T-cell (primary cell): ENCODE measurements around the gene ADM5. TPM values are rescaled to one million over a fixed set of nuclear protein-coding genes. Genes with fewer than 3 reads are reported as not detected.
A peak's percentile ranks its signal among the peaks of the same experiment; 100 is the strongest.

Experiments used
- ATAC-seq, 4 experiments: fragments of 200-7000 bp in 3 of 4; fragments of 150-1000 bp in 1 of 4; cut with Tn5 transposase; replicated peaks in 1 of 4; 1 replicate in 3 of 4; 2 replicates in 1 of 4; pipeline ENCODE4 v1.10.0; 2021; ENCODE audit warnings: moderate library complexity in 3 of 4, mild to moderate bottlenecking in 2 of 4, moderate number of reproducible peaks in 1 of 4
- CTCF ChIA-PET, 2 donors: fragments of 300-600 bp; sonication (Branson Sonifier 250); formaldehyde crosslinking; loops; one replicate each; lab custom pipeline; 2022; ENCODE audit warnings: antibody characterized with exemption in 2 of 2; lab: Charles Lee
- POLR2A ChIA-PET, 2 donors: fragments of 300-600 bp; sonication (Branson Sonifier 250); formaldehyde crosslinking; loops; one replicate each; lab custom pipeline; 2022; ENCODE audit warnings: antibody characterized with exemption in 2 of 2; lab: Charles Lee
- DNase-seq, 35 experiments: peaks; one replicate each; pipeline versions ENCODE4 v3.0.0 to v3.0.0-alpha.2; 2013 to 2023
- H3K27ac ChIP-seq: one replicate; pipeline ENCODE4 v1.5.1; 2013; ENCODE audit warnings: low read length
- H3K27me3 ChIP-seq, 2 experiments: replicated peaks in 1 of 2; 1 replicate in 1 of 2; 2 replicates in 1 of 2; pipeline versions ENCODE4 v1.6.1 to v1.7.0; 2013; ENCODE audit warnings: low read length in 1 of 2, mixed read lengths in 1 of 2; ENCODE audit not compliant: control insufficient read depth in 2 of 2, insufficient read depth in 2 of 2; ENCODE audit errors: extremely low read depth in 1 of 2
- H3K36me3 ChIP-seq, 2 donors: 1 replicate in 1 of 2; 2 replicates in 1 of 2; pipeline versions ENCODE4 v1.6.1 to v1.7.0; 2013; ENCODE audit warnings: low read length in 1 of 2; ENCODE audit not compliant: control insufficient read depth in 2 of 2, insufficient read depth in 1 of 2; ENCODE audit errors: extremely low read depth in 1 of 2
- H3K4me1 ChIP-seq, 2 experiments: 1 replicate in 1 of 2; 2 replicates in 1 of 2; pipeline versions ENCODE4 v1.6.1 to v1.7.0; 2013; ENCODE audit warnings: low read length in 2 of 2, mixed read lengths in 1 of 2; ENCODE audit not compliant: insufficient read depth in 2 of 2, control insufficient read depth in 1 of 2; ENCODE audit errors: extremely low read depth in 1 of 2
- H3K4me3 ChIP-seq, 2 donors: 1 replicate in 1 of 2; 2 replicates in 1 of 2; pipeline versions ENCODE4 v1.5.1 to v1.7.0; 2013; ENCODE audit warnings: mild to moderate bottlenecking in 2 of 2, low read length in 1 of 2, moderate library complexity in 1 of 2; ENCODE audit not compliant: control insufficient read depth in 1 of 2; ENCODE audit errors: extremely low read depth in 1 of 2
- H3K9me3 ChIP-seq: 2 replicates; pipeline ENCODE4 v1.7.0; 2013
- H3K27ac Mint-ChIP-seq, 2 donors: one replicate each; pipeline ENCODE4 v1.8.0; 2020 to 2021; ENCODE audit warnings: mild to moderate bottlenecking in 2 of 2, mixed read lengths in 2 of 2
- H3K27me3 Mint-ChIP-seq, 2 donors: one replicate each; pipeline ENCODE4 v1.8.0; 2021 to 2022; ENCODE audit warnings: mixed read lengths in 2 of 2
- H3K36me3 Mint-ChIP-seq: one replicate; pipeline ENCODE4 v1.8.0; 2021; ENCODE audit warnings: mixed read lengths
- H3K4me1 Mint-ChIP-seq, 3 donors: one replicate each; pipeline ENCODE4 v1.8.0; 2020 to 2022; ENCODE audit warnings: mixed read lengths in 3 of 3, mild to moderate bottlenecking in 1 of 3
- H3K4me3 Mint-ChIP-seq, 3 donors: one replicate each; pipeline ENCODE4 v1.8.0; 2020 to 2022; ENCODE audit warnings: mild to moderate bottlenecking in 3 of 3, mixed read lengths in 3 of 3, moderate library complexity in 3 of 3
- H3K9me3 Mint-ChIP-seq, 3 donors: one replicate each; pipeline ENCODE4 v1.8.0; 2020 to 2022; ENCODE audit warnings: mixed read lengths in 3 of 3
- WGBS: methylation state at CpG from one replicate; pipeline ENCODE4 v1.1.5; 2013; ENCODE audit warnings: missing lambda C conversion rate; ENCODE audit not compliant: insufficient coverage; 5-methylcytosine and 5-hydroxymethylcytosine counted together
- total RNA-seq, 35 experiments: library from RNA in 6 of 35; stranded (reverse) in 6 of 35; fragments of 120-200 nt in 1 of 35; gene quantifications; one replicate each; pipeline versions ENCODE4 v1.2.1 to v1.2.4 and lab custom pipeline; 2013 to 2026

ADM5 gene
- total RNA-seq, 5 donors from 2014 or later (not counting 1 experiment from before 2014, with no cell fraction given), result 3.5 to 6.4 (median 5.6) TPM

DNA sequence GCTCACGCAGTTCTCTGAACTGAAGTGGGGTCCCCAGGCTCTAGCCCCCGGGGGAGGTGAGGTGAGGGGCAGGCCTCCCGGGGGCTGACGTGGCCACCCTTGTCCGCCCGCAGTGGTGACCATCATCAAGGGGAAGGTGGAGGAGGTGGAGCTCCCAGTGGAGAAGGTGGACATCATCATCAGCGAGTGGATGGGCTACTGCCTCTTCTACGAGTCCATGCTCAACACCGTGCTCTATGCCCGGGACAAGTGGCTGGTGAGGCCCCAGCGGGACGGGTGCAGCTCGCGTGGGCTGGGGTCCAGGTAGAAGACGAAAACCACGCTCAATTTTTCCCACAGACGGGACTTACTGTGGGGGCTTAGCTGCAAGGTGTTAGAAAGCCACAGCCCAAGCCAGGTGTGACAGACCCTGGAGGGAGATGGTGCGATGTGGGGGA, 5.6 kb upstream of the ADM5 start:
- Histone ChIP-seq H3K4me1 (peaks cover 4 to 34% of the 10 kb centered on the region in 2 experiments), H3K4me3 (no peak overlapping the region), H3K36me3 (peaks cover 11 to 62% of the 10 kb centered on the region in 2 donors), H3K9me3 (no peaks in the 10 kb centered on the region), H3K27ac (no peak overlapping the region), H3K27me3 (peaks cover 0 to under 1% of the 10 kb centered on the region in 2 experiments)
- ChIA-PET CTCF (interaction anchor here in 1 of 2 donors (0.6 to 0.8 kb wide), 2 partner anchors 44 to 115 kb away, joined by 3 read pairs; partner anchors contain the start of gene RRAS), POLR2A (no interaction called here)
- Mint-ChIP-seq H3K27me3 (no peaks in the 10 kb centered on the region), H3K4me3 (no peak overlapping the region), H3K36me3 (peaks cover 35% of the 10 kb centered on the region), H3K27ac (no peak overlapping the region), H3K4me1 (peaks cover 13 to 21% (median 20%) of the 10 kb centered on the region in 3 donors), H3K9me3 (no peaks in the 10 kb centered on the region)
- WGBS, result 83% methylated on average over 18 of the region's 18 CpGs
- no peak for ATAC-seq
- DNase-seq, result no peak

DNA sequence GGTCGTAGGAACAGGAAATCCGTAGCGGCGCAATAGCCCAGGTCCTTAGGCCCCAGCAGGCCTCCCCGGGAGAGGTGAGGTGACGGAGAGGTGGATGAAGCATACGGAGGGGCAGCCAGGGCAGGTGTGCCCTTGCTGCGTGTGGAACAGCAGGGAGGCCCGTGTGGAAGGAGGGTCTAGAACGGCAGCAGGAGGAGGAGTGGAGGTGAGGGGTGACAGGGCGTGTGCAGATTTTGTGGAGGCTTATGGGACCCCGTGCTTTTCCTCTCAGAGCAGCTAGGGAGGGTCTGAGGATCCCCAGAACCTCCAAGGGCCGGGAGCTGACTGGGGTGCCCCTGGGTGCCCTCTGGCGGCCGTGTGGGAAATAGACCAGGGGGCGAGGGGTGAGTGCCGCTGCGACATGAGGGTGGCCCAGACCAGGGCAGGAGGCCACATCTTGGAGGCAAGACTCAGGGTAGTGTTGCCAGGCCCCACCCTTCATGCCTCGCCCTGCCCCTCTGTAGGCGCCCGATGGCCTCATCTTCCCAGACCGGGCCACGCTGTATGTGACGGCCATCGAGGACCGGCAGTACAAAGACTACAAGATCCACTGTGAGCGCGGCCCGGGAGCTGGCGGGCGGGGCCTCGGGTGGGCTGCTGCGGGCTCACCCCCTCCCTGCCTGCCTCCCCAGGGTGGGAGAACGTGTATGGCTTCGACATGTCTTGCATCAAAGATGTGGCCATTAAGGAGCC, 5.0 kb upstream of the ADM5 start:
- no peak overlapping the region for H3K4me3 ChIP-seq
- Mint-ChIP-seq H3K27me3 (no peaks in the 10 kb centered on the region), H3K27ac (no peak overlapping the region), H3K4me3 (no peak overlapping the region), H3K36me3 (peaks cover 35% of the 10 kb centered on the region), H3K9me3 (no peaks in the 10 kb centered on the region), H3K4me1 (peaks cover 13 to 22% (median 18%) of the 10 kb centered on the region in 3 donors)
- H3K4me1 ChIP-seq, result peaks cover 4 to 31% of the 10 kb centered on the region in 2 experiments
- 87% methylated on average over 28 of the region's 35 CpGs for WGBS
- no peaks in the 10 kb centered on the region for H3K9me3 ChIP-seq
- no peak overlapping the region for H3K27ac ChIP-seq
- CTCF ChIA-PET, result interaction anchor here in 1 of 2 donors (0.6 to 0.8 kb wide), 2 partner anchors 44 to 116 kb away, joined by 3 read pairs; partner anchors contain the start of gene RRAS
- POLR2A ChIA-PET, result no interaction called here
- peak in 2 of 35 experiments; percentile 8 to 42 for DNase-seq
- peaks cover 0 to 7% of the 10 kb centered on the region in 2 experiments for H3K27me3 ChIP-seq
- ATAC-seq, result no peak
- H3K36me3 ChIP-seq, result peaks cover 11 to 62% of the 10 kb centered on the region in 2 donors

DNA sequence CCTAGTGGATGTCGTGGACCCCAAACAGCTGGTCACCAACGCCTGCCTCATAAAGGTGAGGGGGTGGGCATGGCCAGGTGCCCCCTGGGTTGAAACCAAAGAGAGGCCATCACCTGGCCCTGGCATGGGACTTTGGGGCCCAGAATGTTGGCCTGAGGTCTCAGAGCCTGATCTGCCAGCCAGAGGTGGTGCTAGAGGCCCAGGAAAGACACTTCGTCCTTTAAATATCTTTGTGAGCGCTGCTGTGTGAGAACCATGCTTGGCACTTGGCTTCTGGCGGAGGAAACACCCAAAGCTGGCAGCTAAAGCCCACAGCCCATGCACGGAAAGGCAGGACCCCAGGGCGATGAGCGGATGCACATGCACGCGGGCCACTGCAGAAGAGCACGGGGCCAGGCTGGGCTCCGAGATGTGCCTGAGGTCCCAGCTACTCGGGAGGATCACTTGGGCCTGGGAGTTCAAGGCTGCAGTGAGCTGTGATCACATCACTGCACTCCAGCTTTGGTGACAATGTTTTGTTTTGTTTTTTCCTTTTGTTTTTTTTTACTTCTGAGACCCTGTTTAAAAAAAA, 4.3 kb upstream of the ADM5 start:
- Histone ChIP-seq H3K36me3 (peaks cover 11 to 62% of the 10 kb centered on the region in 2 donors), H3K9me3 (no peaks in the 10 kb centered on the region), H3K4me3 (no peak overlapping the region), H3K27ac (no peak overlapping the region), H3K27me3 (peaks cover 0 to 13% of the 10 kb centered on the region in 2 experiments), H3K4me1 (peaks cover 4 to 31% of the 10 kb centered on the region in 2 experiments)
- no peak for ATAC-seq
- peaks cover 0 to 3% of the 10 kb centered on the region in 2 donors for H3K27me3 Mint-ChIP-seq
- no peak for DNase-seq
- 94% methylated on average over 12 of the region's 13 CpGs for WGBS
- H3K36me3 Mint-ChIP-seq, result peaks cover 35% of the 10 kb centered on the region
- no peaks in the 10 kb centered on the region for H3K9me3 Mint-ChIP-seq
- H3K27ac Mint-ChIP-seq, result no peak overlapping the region
- no peak overlapping the region for H3K4me3 Mint-ChIP-seq
- H3K4me1 Mint-ChIP-seq, result peaks cover 12 to 20% (median 18%) of the 10 kb centered on the region in 3 donors
- ChIA-PET POLR2A (interaction anchor here in 1 of 2 donors (0.7 kb wide), 2 partner anchors 11 to 13 kb away, joined by 3 read pairs; no protein-coding TSS in a partner anchor), CTCF (interaction anchor here in 1 of 2 donors (1.1 kb wide), 1 partner anchor 82 kb away, joined by 4 read pairs; the partner anchor contains the start of gene AP2A1)

DNA sequence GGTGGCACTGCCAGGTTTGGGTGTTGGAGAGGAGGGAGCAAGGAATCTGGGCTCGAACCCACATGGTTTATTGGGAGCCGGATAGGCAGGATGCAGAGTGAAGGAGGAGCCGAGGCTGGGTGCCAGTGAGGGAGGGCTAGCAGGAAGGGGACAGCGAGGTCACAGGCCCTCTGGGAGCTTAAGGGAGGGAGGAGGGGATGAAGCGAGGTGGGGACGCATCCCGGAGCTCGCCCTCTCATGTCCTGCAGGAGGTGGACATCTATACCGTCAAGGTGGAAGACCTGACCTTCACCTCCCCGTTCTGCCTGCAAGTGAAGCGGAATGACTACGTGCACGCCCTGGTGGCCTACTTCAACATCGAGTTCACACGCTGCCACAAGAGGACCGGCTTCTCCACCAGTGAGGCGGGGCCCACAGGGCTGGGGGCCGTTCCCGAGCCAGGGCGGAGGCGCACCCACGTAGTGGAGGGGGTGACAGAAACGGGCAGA, 3.5 kb upstream of the ADM5 start:
- ATAC-seq, result no peak
- Histone ChIP-seq H3K9me3 (no peaks in the 10 kb centered on the region), H3K27ac (no peak overlapping the region), H3K27me3 (peaks cover 2 to 21% of the 10 kb centered on the region in 2 experiments), H3K4me3 (no peak overlapping the region), H3K4me1 (peaks cover 0 to 31% of the 10 kb centered on the region in 2 experiments), H3K36me3 (peaks cover 11 to 62% of the 10 kb centered on the region in 2 donors)
- 91% methylated on average over 23 of the region's 23 CpGs for WGBS
- no peak overlapping the region for H3K4me3 Mint-ChIP-seq
- DNase-seq, result no peak
- no peaks in the 10 kb centered on the region for H3K9me3 Mint-ChIP-seq
- no peak overlapping the region for H3K27ac Mint-ChIP-seq
- H3K27me3 Mint-ChIP-seq, result peaks cover 7 to 11% of the 10 kb centered on the region in 2 donors
- POLR2A ChIA-PET, result interaction anchor here in 1 of 2 donors (0.7 kb wide), 2 partner anchors 11 to 12 kb away, joined by 3 read pairs; no protein-coding TSS in a partner anchor
- H3K36me3 Mint-ChIP-seq, result peaks cover 32% of the 10 kb centered on the region
- H3K4me1 Mint-ChIP-seq, result peaks cover 13 to 23% (median 18%) of the 10 kb centered on the region in 3 donors
- CTCF ChIA-PET, result interaction anchor here (0.6 to 1.1 kb wide), 2 partner anchors 37 to 81 kb away, joined by 4 to 5 read pairs; partner anchors contain the start of gene AP2A1 (in 1 of the 2)

DNA sequence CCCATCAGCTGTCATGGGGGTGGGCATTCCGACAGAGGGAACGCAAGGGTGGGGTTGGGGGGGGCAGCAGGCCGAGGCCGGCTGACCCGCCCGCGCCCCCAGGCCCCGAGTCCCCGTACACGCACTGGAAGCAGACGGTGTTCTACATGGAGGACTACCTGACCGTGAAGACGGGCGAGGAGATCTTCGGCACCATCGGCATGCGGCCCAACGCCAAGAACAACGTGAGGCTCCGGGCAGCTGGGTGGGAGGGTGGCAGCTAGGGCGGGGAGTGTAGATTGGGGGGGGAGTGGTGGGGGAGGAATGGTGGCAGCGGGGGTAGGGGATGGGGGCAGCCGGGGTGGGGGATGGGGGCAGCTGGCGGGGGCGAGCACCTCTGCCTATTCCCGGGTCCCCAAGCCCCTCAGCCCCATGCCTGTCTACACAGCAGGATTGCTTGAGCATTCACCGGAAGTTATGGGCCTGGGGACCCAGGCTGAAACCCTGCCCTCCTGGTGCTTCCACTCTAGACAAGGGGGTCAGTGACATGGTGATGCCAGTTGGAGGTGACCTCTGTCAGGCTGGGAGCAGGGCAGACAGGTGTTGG, 2.8 kb upstream of the ADM5 start:
- Histone ChIP-seq H3K9me3 (no peaks in the 10 kb centered on the region), H3K27me3 (peaks cover 5 to 28% of the 10 kb centered on the region in 2 experiments), H3K36me3 (peaks cover 11 to 55% of the 10 kb centered on the region in 2 donors), H3K4me1 (peaks cover 4 to 35% of the 10 kb centered on the region in 2 experiments), H3K4me3 (no peak overlapping the region), H3K27ac (no peak overlapping the region)
- ATAC-seq (no peak), DNase-seq (no peak)
- H3K27me3 Mint-ChIP-seq, result peaks cover 12 to 13% of the 10 kb centered on the region in 2 donors
- CTCF ChIA-PET, result interaction anchor here in 1 of 2 donors (0.6 kb wide), 2 partner anchors 38 to 505 kb away, joined by 4 to 5 read pairs; no protein-coding TSS in a partner anchor
- no peak overlapping the region for H3K27ac Mint-ChIP-seq
- 96% methylated on average over 15 of the region's 27 CpGs for WGBS
- H3K4me1 Mint-ChIP-seq, result peaks cover 18 to 26% (median 23%) of the 10 kb centered on the region in 3 donors
- H3K36me3 Mint-ChIP-seq, result peaks cover 30% of the 10 kb centered on the region
- no peaks in the 10 kb centered on the region for H3K9me3 Mint-ChIP-seq
- POLR2A ChIA-PET, result no interaction called here
- H3K4me3 Mint-ChIP-seq, result no peak overlapping the region
